Right cardiac atrium (tissue), 5 donors: ENCODE data around the gene MAPKAPK2. TPM values are rescaled to one million over a fixed set of nuclear protein-coding genes. Genes with fewer than 3 reads are reported as not detected.

ENCODE experiments used
- ATAC-seq, 2 donors: fragments of 200-7000 bp; cut with Tn5 transposase; one replicate each; pipeline versions ENCODE4 v1.8.0 to v1.9.1; 2020; ENCODE audit warnings: moderate library complexity in 2 of 2, mild to moderate bottlenecking in 1 of 2
- DNase-seq, 3 donors: peaks; one replicate each; pipeline ENCODE4 v3.0.0-alpha.2; 2020
- H3K27ac ChIP-seq: one replicate; pipeline ENCODE4 v1.5.1; 2013; ENCODE audit warnings: mild to moderate bottlenecking, low read length, control low read depth, moderate library complexity
- H3K27me3 ChIP-seq: one replicate; pipeline ENCODE4 v1.6.1; 2013; ENCODE audit not compliant: control insufficient read depth, insufficient read depth
- H3K4me1 ChIP-seq: one replicate; pipeline ENCODE4 v1.6.1; 2013; ENCODE audit warnings: low read length; ENCODE audit not compliant: control insufficient read depth, insufficient read depth
- H3K4me3 ChIP-seq: one replicate; pipeline ENCODE4 v1.5.1; 2013; ENCODE audit warnings: low read length, control low read depth
- H3K9me3 ChIP-seq: one replicate; pipeline ENCODE4 v1.6.1; 2013; ENCODE audit warnings: low read length; ENCODE audit not compliant: control insufficient read depth
- WGBS: extraction: QIAGEN DNeasy Blood & Tissue Kit; methylation state at CpG from one replicate; pipeline ENCODE4 v1.1.7; 2013; 5-methylcytosine and 5-hydroxymethylcytosine counted together
- intact Hi-C, 4 donors: fragments of 100-400 bp; cut with DNase I; formaldehyde crosslinking; loops; one replicate each; pipeline versions ENCODE4 v1.11.0 to v1.14.0; 2022 to 2023
- polyA plus RNA-seq: library from polyadenylated mRNA; stranded (reverse); fragments of 200-250 nt; gene quantifications from one replicate; pipeline ENCODE4 v1.2.3, GENCODE V29; 2013
- total RNA-seq, 4 donors: library from RNA; stranded (reverse); fragmentation: NEBNext Ultra II Directional; extraction: Animal tissue kit (Norgen Biotek cat#: 25700); gene quantifications; one replicate each; pipeline ENCODE4 v1.2.1, GENCODE V29; 2021
- donor health status: healthy with polysubstance abuse.
- donor health status: DM: no; HTN: yes; CAD: no.
- donor health status: DM: no; HTN: no; CAD: no.
- donor health status: DM: no; HTN: yes; CAD: no; lungs with severe emphysema.
- donor health status: DM: yes; HTN: yes; CAD: no.

The MAPKAPK2 gene
- total and polyA plus RNA-seq, 5 donors = 129 to 221 (median 212) TPM

DNA sequence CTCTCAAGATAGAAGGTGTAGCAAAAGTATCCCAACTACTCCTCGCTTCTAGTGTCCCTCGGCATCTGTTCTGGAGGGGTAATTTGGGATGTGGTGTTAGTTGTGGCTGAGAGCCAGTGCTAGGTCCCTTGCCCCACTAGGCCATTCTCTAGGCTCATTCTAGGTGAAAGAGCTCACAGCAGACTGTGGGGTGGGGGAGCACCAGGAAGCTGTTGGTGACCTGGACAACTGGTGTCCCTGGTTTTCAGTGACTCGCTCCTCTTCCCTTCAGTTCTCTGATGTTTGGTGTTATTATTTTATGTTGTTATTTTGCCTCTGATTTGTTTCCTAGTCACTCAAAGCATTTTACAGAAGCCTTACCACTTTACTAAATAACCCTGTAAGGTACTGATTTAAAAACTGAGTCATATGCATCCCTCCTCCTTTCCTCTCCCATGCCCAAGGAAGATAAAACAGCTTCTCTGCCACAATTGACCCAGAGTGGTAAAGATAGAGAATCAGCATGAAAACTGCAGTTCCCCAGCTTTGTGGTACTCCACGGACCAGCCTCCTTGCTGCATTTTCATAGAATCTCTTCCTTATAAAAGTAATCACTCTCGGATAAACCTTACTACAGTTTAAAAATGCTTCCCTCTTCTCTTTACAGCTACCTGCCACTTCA is 35.3 kb upstream of the MAPKAPK2 start:
- peak; percentile 29 to 38 for ATAC-seq
- intact Hi-C loops = no loop called here
- WGBS = 61% methylated on average over 5 of the region's 5 CpGs

DNA sequence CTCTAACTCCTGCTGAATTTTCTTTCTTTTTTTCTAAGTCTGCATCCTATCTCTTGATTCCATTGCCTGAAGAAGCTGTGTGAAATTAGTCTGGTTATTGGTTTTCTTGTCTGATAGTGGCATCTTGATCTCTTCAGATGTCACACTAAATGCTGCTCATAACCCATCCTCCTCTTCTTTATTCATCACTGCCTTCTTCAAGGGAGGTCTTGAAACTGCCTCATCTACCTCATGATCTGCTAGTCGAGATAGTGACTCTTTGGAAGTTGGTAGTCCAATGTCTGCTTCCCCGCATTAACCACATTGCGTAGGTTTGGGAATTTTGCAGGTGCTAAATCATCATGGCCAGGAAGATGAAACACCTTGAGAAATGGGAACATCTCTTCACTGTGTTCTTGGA is 33.7 kb upstream of the MAPKAPK2 start:
- 96% methylated on average over 3 of the region's 3 CpGs for WGBS
- intact Hi-C loops = loop anchor here in 2 of 4 donors (10.0 kb wide), 1 partner anchor 74 kb away; no protein-coding TSS in a partner anchor
- Histone ChIP-seq H3K4me3 (no peak overlapping the region), H3K9me3 (no peaks in the 10 kb centered on the region), H3K27ac (no peak overlapping the region), H3K27me3 (no peaks in the 10 kb centered on the region), H3K4me1 (peaks cover 11% of the 10 kb centered on the region)
- ATAC-seq = no peak
- DNase-seq = no peak

More for the DNA sequence above, 35.3 kb upstream of the MAPKAPK2 start:
- H3K27ac ChIP-seq = peak overlapping the region; percentile 73
- no peaks in the 10 kb centered on the region for H3K9me3 ChIP-seq
- no peak for DNase-seq
- H3K27me3 ChIP-seq = no peaks in the 10 kb centered on the region
- no peak overlapping the region for H3K4me3 ChIP-seq
- peaks cover 4% of the 10 kb centered on the region for H3K4me1 ChIP-seq

DNA sequence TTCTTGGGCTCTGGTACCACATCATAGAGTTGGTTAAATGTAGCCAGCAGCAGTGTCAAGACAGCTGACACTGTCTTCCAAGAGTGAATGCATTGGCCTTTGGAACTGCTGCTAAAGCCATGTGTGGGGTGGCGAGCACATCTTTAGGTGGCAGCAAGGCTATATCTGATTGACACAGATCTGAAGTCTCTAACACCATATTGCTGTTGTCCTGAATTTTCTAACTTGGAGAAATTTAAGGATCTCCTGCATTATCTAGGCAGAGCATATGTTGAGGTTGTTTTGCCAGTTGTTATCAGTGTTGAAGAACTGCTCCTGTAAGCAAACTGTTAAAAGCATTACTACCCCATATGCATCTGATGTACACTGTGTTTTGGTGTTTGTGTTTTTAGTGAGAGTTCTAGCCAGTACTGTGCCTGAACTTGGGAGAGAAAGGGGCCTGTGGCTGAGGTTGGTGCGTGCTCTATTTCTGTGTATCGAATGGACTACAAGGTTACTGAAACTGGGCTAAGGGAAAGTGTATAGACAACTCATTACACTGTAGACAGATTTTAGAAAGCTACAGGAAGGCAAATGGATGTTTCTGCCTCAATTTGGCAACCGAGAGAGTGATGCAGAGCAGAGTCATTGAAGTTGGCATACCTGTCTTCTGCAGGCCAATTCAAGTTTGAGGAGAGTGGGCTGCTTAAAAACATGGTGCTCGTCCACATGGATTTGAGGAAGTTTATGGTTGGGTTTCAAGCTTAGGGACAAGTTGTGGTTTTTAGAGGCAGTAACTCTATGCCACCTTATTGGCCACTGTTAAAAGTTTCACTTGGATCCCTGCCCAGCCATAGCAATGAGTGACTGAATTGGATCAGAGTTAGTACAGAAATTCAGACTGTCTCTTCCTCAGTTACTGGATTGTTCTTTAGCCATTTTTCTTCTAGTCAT is 32.5 kb upstream of the MAPKAPK2 start:
- no peak for ATAC-seq
- intact Hi-C loops = loop anchor here in 2 of 4 donors (10.0 kb wide), 1 partner anchor 73 kb away; no protein-coding TSS in a partner anchor
- peaks cover 11% of the 10 kb centered on the region for H3K4me1 ChIP-seq

DNA sequence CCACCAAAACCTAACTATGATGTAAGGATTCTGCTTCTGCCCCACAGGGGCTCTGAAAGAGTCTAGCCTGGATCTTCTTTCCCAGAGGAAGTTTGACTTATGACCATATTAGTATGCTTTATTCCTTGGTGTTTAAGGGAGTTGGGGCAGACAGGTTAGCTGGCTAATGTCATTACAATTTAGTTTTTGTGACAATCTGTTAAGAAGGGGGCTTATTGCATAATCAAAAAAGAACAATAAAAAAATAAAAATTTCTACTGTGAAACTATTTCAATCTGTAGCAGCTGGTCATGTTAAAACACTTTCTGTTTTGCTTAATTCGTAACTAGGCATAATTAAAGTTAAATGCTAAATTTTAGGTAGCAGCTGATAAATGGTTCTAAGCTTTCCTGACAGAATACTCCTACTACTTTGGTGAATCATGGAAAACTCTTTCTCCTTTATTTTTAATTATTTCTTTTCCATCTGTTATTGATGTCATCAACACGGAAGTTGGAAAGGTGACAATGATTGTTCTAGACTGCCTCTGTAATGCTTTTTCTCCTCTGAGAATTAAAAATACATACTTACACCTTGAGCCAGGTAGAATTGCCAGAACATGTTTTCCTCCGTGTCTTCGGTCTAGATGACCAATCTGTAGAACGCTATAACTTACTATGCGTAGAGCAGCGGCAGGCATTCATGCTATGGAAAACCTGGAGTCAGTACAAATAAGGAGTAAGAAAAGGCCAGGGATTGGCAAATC is 30.8 kb upstream of the MAPKAPK2 start:
- no peaks in the 10 kb centered on the region for H3K27me3 ChIP-seq
- no peaks in the 10 kb centered on the region for H3K9me3 ChIP-seq
- intact Hi-C loops = loop anchor here in 2 of 4 donors (10.0 kb wide), 1 partner anchor 71 kb away; no protein-coding TSS in a partner anchor
- DNase-seq (no peak), ATAC-seq (no peak)
- H3K4me3 ChIP-seq = no peak overlapping the region
- H3K4me1 ChIP-seq = peaks cover 20% of the 10 kb centered on the region
- 65% methylated on average over 7 of the region's 7 CpGs for WGBS
- no peak overlapping the region for H3K27ac ChIP-seq

More for the DNA sequence above, 32.5 kb upstream of the MAPKAPK2 start:
- Histone ChIP-seq H3K4me3 (no peak overlapping the region), H3K9me3 (no peaks in the 10 kb centered on the region), H3K27ac (no peak overlapping the region), H3K27me3 (no peaks in the 10 kb centered on the region)
- WGBS = 91% methylated on average over 5 of the region's 5 CpGs
- no peak for DNase-seq

DNA sequence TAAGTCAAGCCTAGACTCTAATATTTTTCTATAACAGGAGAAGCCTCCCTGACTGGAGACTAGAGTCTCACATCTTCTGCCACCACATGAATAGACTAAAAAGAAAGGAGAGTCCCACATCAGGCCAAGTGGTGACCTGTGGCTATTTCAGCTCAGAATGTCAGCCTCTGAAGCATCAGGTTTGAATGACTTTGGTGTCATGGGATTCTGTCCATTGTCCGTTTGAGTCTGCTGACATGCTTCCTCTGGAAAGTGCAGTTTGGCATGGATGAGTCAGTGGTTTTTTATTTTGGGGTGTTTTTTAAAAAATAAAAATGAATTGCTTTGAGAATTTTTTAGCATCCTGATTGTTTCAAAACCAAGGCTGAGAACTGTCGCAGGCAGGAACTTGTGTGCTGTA is 29.9 kb upstream of the MAPKAPK2 start:
- Histone ChIP-seq H3K4me1 (peaks cover 25% of the 10 kb centered on the region), H3K9me3 (no peaks in the 10 kb centered on the region), H3K27me3 (no peaks in the 10 kb centered on the region), H3K4me3 (no peak overlapping the region), H3K27ac (peak overlapping the region; percentile 57)
- WGBS = 39% methylated on average over 2 of the region's 2 CpGs
- intact Hi-C loops = loop anchor here in 2 of 4 donors (10.0 kb wide), 1 partner anchor 70 kb away; no protein-coding TSS in a partner anchor
- DNase-seq (no peak), ATAC-seq (no peak)

DNA sequence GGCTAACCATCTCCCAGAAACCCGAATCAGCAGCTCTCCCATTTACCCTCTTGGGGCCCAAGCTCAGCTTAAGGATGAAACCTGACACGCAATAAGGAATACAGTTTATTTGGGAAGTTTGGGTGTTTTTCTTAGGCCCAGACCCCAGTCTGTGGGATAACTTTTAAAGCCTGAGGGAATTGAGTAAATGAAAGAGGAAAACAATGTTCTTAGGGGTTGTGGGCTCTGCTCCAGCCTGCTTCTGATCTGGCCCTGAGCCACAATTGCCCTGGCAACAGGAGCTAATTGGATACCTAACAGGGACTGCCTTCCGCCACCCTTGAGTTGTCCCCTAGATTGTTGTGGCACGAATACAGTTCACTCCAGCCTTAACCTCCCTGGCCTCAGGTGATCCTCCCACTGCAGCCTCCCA is 29.2 kb upstream of the MAPKAPK2 start:
- ATAC-seq = no peak
- Histone ChIP-seq H3K27me3 (no peaks in the 10 kb centered on the region), H3K4me1 (peaks cover 29% of the 10 kb centered on the region), H3K27ac (peak overlapping the region; percentile 57), H3K9me3 (no peaks in the 10 kb centered on the region), H3K4me3 (no peak overlapping the region)
- peak in 2 of 3 donors; percentile 73 for DNase-seq
- WGBS = 40% methylated on average over 4 of the region's 4 CpGs
- intact Hi-C loops = loop anchor here in 2 of 4 donors (10.0 kb wide), 1 partner anchor 69 kb away; no protein-coding TSS in a partner anchor

DNA sequence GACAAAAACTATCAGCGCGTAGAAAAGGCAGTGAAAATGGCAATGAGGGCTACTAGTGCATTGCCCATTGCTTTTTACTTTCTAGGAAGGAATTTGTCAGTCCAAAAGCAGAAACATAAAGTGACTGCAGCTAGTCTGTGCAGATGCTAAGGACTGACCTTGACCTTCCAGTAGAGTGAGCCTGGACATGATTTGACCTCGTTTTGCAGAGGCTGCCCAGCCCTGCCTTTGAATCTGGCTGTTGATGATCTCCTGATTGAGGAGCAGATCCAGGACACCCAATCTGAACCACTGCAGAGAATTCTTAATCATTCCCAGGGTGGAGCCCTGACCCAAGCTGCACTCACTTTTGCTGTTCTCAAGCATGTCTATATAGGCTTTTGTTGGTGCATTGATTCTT is 27.8 kb upstream of the MAPKAPK2 start:
- ATAC-seq (no peak), DNase-seq (no peak)
- Histone ChIP-seq H3K27me3 (no peaks in the 10 kb centered on the region), H3K4me1 (peaks cover 29% of the 10 kb centered on the region), H3K27ac (no peak overlapping the region), H3K9me3 (no peaks in the 10 kb centered on the region), H3K4me3 (no peak overlapping the region)
- intact Hi-C loops = loop anchor here in 2 of 4 donors (10.0 kb wide), 1 partner anchor 68 kb away; no protein-coding TSS in a partner anchor
- 76% methylated on average over 3 of the region's 3 CpGs for WGBS

DNA sequence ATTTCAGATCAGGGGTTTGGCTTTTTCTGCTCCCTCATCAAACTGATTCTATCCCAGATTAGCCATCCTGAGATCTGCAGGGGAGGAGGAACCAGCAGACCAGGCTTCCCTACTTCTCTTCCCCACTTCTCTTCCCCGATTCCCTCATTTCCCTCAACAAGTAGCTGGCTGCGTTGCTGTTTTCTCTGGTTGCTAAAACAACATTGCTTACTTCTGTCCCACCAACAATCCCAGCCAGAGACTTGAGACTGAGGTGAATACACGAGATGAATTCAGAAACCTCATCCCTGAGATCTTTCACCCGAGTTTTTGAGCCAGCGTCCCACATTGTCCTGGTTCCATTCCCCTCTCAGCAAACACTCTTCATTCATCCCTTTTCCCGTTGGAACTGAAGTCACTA is 27.0 kb upstream of the MAPKAPK2 start:
- Histone ChIP-seq H3K9me3 (no peaks in the 10 kb centered on the region), H3K27me3 (no peaks in the 10 kb centered on the region), H3K27ac (peak overlapping the region; percentile 81), H3K4me3 (no peak overlapping the region), H3K4me1 (peaks cover 32% of the 10 kb centered on the region)
- no peak for ATAC-seq
- WGBS = 29% methylated on average over 6 of the region's 6 CpGs
- intact Hi-C loops = loop anchor here in 2 of 4 donors (10.0 kb wide), 1 partner anchor 67 kb away; no protein-coding TSS in a partner anchor
- DNase-seq = no peak

DNA sequence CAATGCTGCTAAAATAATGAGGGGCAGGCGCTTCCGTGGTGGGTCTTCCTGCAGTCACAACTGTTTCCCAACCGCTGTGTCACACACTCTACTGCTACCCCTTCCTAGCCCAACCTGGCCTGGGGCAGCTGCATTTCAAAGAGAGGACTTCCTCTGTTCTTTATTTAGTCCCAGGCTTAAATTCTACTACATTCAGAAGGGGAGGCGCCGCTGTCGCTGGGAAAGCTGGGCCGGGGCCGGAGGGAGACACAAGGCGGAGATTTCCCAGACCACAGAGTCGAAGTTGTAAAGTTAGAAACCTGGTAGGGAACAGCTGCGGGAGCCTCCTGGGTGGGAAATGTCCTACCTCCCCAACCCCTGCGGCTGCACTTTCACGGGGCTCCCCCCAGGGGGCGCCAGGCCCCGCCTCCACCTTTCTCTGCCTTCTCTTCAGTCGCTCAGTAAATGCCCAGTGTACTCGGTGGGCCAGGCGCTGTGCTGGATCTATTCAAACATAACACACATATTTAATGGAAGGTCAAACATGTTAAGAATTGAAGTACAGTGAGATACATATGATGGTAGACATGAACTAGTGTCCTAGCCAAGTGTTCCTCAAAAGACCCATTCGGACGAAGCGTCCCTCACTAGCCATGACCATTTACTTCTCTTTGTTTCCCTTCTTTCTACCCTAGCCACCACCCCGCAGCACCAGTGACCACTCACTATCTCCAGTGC is 26.3 kb upstream of the MAPKAPK2 start:
- Histone ChIP-seq H3K9me3 (no peaks in the 10 kb centered on the region), H3K27ac (peak overlapping the region; percentile 81), H3K27me3 (no peaks in the 10 kb centered on the region), H3K4me1 (peaks cover 32% of the 10 kb centered on the region), H3K4me3 (no peak overlapping the region)
- intact Hi-C loops = loop anchor here in 2 of 4 donors (10.0 kb wide), 1 partner anchor 66 kb away; no protein-coding TSS in a partner anchor
- 22% methylated on average over 22 of the region's 22 CpGs for WGBS
- ATAC-seq (peak; percentile 45 to 51), DNase-seq (peak in 2 of 3 donors; percentile 61 to 78)

DNA sequence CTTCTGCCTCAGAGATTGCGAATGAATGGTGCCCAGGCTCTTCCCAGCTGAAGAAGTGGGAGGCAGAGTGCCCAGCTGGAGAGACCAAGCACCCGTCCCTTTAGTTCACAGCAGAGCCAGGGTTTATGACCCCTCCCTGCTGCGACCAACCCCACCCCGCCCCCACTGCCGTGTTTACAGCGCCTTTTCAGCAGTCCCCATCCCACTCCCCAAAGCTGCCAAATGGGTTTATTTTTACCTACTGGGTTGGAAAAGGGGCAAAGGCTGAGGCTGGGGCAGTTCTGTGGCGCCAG is 25.8 kb upstream of the MAPKAPK2 start:
- H3K4me3 ChIP-seq = no peak overlapping the region
- peaks cover 36% of the 10 kb centered on the region for H3K4me1 ChIP-seq
- 56% methylated on average over 7 of the region's 7 CpGs for WGBS
- intact Hi-C loops = loop anchor here in 2 of 4 donors (10.0 kb wide), 1 partner anchor 66 kb away; no protein-coding TSS in a partner anchor
- peak; percentile 4 to 22 for ATAC-seq
- peak overlapping the region; percentile 81 for H3K27ac ChIP-seq
- no peaks in the 10 kb centered on the region for H3K9me3 ChIP-seq
- DNase-seq = peak in 1 of 3 donors; percentile 59
- no peaks in the 10 kb centered on the region for H3K27me3 ChIP-seq
